Fibroblast of lung (primary cell): ENCODE measurements around the gene HID1. TPM values are rescaled to one million over a fixed set of nuclear protein-coding genes. Genes with fewer than 3 reads are reported as not detected.

Source experiments
- DNase-seq, 2 donors: peaks; one replicate each; pipeline versions ENCODE4 v3.0.0 to v3.0.0-alpha.2; 2010; ENCODE audit warnings: low read depth in 2 of 2
- H2AFZ ChIP-seq: 2 replicates; pipeline ENCODE4 v1.5.1; 2012; ENCODE audit warnings: low read length, control low read depth, inconsistent platforms
- H3K27ac ChIP-seq: 2 replicates; pipeline ENCODE4 v1.5.1; 2011; ENCODE audit warnings: low read length, control low read depth; ENCODE audit not compliant: insufficient read depth
- H3K27me3 ChIP-seq: 2 replicates; pipeline ENCODE4 v1.5.1; 2011; ENCODE audit warnings: mild to moderate bottlenecking, low read length; ENCODE audit not compliant: control insufficient read depth, insufficient read depth
- H3K36me3 ChIP-seq: 2 replicates; pipeline ENCODE4 v1.5.1; 2011; ENCODE audit warnings: low read length; ENCODE audit not compliant: control insufficient read depth, insufficient read depth
- H3K4me1 ChIP-seq: 2 replicates; pipeline ENCODE4 v1.5.1; 2011; ENCODE audit warnings: low read length; ENCODE audit not compliant: control insufficient read depth, insufficient read depth; ENCODE audit errors: extremely low read depth
- H3K4me2 ChIP-seq: 2 replicates; pipeline ENCODE4 v1.5.1; 2011; ENCODE audit warnings: low read length, control low read depth; ENCODE audit not compliant: insufficient read depth; ENCODE audit errors: extremely low read depth
- H3K4me3 ChIP-seq, 4 experiments: fragments of 200-600 bp in 1 of 4; sonication (generic) in 1 of 4; replicated peaks in 1 of 4; 2 replicates each; pipeline ENCODE4 v1.5.1; 2011 to 2016; ENCODE audit warnings: low read length in 4 of 4, low read depth in 3 of 4, mild to moderate bottlenecking in 3 of 4, control low read depth in 2 of 4, inconsistent platforms in 1 of 4, mixed read lengths in 1 of 4; ENCODE audit not compliant: insufficient read depth in 1 of 4; ENCODE audit errors: control extremely low read depth in 1 of 4
- H3K79me2 ChIP-seq: 2 replicates; pipeline ENCODE4 v1.5.1; 2012; ENCODE audit warnings: mild to moderate bottlenecking, low read length, inconsistent platforms; ENCODE audit not compliant: control insufficient read depth, insufficient read depth
- H3K9ac ChIP-seq: 2 replicates; pipeline ENCODE4 v1.5.1; 2011; ENCODE audit warnings: mild to moderate bottlenecking, low read length, control low read depth; ENCODE audit not compliant: insufficient read depth
- H3K9me3 ChIP-seq: 2 replicates; pipeline ENCODE4 v1.5.1; 2012; ENCODE audit warnings: low read depth, low read length; ENCODE audit not compliant: control insufficient read depth, insufficient read depth
- H4K20me1 ChIP-seq: 2 replicates; pipeline ENCODE4 v1.5.1; 2011; ENCODE audit warnings: low read length; ENCODE audit not compliant: control insufficient read depth, insufficient read depth; ENCODE audit errors: extremely low read depth
- EZH2 ChIP-seq: IDR thresholded peaks from 2 replicates; pipeline ENCODE4 v1.5.1; 2012; ENCODE audit warnings: low read length, control low read depth, mild to moderate bottlenecking; ENCODE audit errors: missing control alignments
- polyA plus RNA-seq, 2 donors: library from polyadenylated mRNA; depleted of rRNA in 1 of 2; stranded (reverse) in 1 of 2; unstranded in 1 of 2; fragments of >200 nt; gene quantifications; 2 replicates each; pipeline ENCODE4 v1.2.1, GENCODE V29; 2011 to 2012; ENCODE audit warnings: missing spikeins in 1 of 2
- total RNA-seq: library from RNA; depleted of rRNA; stranded (reverse); fragments of >200 nt; gene quantifications from 2 replicates; pipeline ENCODE4 v1.2.1, GENCODE V29; 2014
- TF ChIP-seq, protein P1 (sequence below), 2 donors: IDR thresholded peaks in 1 of 2; conservative IDR thresholded peaks in 1 of 2; 1 replicate in 1 of 2; 2 replicates in 1 of 2; pipeline ENCODE4 v1.5.1; 2011 to 2012; ENCODE audit warnings: low read length in 2 of 2, control low read depth in 1 of 2, inconsistent platforms in 1 of 2, low read depth in 1 of 2, mild to moderate bottlenecking in 1 of 2

Gene HID1
- total and polyA plus RNA-seq, 2 donors (not counting 1 experiment from before 2014, with no cell fraction given) = 0.17 to 0.23 TPM

DNA sequence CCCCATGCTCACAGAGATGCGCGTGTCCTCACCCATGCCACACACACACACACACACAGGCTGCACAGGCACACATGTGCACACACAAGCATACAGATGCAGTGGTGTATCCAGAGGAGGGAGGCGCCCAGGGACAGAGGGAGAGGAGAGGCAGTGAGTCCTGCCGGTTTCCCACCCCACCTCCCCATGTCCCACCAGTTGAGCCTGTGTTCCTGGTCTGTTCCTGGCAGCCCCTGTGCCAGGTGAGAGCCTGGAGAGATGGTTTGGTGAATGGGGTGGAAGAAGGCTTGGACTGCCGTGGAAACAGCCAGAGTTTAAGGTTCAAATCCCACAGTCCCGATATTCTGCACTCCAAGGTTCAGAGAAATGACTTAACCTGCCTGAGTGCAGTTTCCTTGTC is 68.9 kb downstream of the HID1 start:
- TF ChIP-seq EZH2 = no peak
- TF ChIP-seq, protein P1, sequence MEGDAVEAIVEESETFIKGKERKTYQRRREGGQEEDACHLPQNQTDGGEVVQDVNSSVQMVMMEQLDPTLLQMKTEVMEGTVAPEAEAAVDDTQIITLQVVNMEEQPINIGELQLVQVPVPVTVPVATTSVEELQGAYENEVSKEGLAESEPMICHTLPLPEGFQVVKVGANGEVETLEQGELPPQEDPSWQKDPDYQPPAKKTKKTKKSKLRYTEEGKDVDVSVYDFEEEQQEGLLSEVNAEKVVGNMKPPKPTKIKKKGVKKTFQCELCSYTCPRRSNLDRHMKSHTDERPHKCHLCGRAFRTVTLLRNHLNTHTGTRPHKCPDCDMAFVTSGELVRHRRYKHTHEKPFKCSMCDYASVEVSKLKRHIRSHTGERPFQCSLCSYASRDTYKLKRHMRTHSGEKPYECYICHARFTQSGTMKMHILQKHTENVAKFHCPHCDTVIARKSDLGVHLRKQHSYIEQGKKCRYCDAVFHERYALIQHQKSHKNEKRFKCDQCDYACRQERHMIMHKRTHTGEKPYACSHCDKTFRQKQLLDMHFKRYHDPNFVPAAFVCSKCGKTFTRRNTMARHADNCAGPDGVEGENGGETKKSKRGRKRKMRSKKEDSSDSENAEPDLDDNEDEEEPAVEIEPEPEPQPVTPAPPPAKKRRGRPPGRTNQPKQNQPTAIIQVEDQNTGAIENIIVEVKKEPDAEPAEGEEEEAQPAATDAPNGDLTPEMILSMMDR (conservative IDR thresholded peaks at IDR 0.05 in 1 of 2, IDR thresholded peaks at IDR 0.05 in 1 of 2; ENCODE audit: low read depth in 1 of 2, low read length in 2 of 2) = no peak
- Histone ChIP-seq H3K9ac (no peak overlapping the region), H3K36me3 (no peaks in the 10 kb centered on the region), H3K4me1 (no peaks in the 10 kb centered on the region), H3K27me3 (no peaks in the 10 kb centered on the region), H2AFZ (no peak overlapping the region), H3K9me3 (no peaks in the 10 kb centered on the region), H3K4me3 (no peak overlapping the region), H3K79me2 (no peaks in the 10 kb centered on the region), H4K20me1 (no peaks in the 10 kb centered on the region), H3K4me2 (no peak overlapping the region), H3K27ac (no peak overlapping the region)
- DNase-seq = no peak

DNA sequence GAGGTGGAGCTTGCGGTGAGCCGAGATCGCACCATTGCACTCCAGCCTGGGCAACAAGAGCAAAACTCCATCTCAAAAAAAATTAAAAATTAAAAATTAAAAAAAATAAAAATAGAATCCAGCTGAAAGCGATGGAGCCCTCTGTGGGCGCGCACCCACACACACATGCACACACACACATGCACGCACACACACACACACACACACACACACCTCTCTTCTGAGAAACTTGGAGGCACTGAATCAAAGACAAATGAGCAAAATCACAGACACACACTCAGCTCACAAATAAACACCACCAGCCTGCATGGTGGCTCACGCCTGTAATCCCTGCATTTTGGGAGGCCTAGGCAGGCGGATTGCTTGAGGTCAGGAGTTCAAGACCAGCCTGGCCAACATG is 69.5 kb downstream of the HID1 start:
- Histone ChIP-seq H3K36me3 (no peaks in the 10 kb centered on the region), H3K79me2 (no peaks in the 10 kb centered on the region), H3K27ac (no peak overlapping the region), H3K4me2 (no peak overlapping the region), H4K20me1 (no peaks in the 10 kb centered on the region), H3K27me3 (no peaks in the 10 kb centered on the region), H3K4me3 (no peak overlapping the region), H3K4me1 (no peaks in the 10 kb centered on the region), H2AFZ (no peak overlapping the region), H3K9ac (no peak overlapping the region), H3K9me3 (no peaks in the 10 kb centered on the region)
- DNase-seq = no peak
- TF ChIP-seq, protein P1 (conservative IDR thresholded peaks at IDR 0.05 in 1 of 2, IDR thresholded peaks at IDR 0.05 in 1 of 2; ENCODE audit: low read depth in 1 of 2, low read length in 2 of 2) = no peak
- no peak for TF ChIP-seq EZH2

DNA sequence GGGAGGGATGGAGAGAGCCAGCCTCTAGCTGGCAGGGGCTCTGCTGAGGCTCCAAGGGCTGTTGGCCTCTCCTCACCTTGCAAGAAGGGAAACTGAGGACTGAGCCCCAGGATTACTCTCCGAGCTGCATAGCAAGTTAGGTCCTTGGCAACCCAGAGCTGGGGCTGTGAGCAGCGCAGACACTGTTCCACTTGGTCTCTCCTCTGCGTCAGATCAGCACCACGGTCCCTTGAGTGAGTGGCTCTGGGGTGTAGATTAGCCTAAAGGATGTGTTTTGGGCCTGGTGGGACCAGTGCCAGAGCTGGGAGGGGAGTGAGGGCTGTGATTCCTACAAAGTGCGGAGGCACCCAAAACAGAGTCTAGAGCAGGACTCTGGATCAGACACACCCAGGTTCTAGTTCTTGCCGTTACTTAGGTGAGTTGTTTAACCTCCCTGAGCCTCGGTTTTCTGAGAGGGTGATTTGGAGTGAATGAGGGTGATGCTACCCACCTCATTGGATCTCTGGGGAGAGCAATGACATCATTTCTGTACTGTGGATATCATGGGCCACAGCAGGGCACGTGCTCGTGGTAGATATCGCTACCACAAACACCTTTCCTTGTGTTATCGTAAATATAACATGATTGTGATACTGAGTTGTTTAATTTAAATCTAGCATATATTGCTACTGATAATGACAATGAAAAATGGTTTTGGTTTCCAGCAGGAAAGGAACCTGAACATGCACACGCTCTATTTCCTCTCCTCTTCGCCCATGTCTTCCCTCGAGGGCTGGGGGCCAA is 71.0 kb downstream of the HID1 start:
- no peaks in the 10 kb centered on the region for H3K79me2 ChIP-seq
- H3K27me3 ChIP-seq = peaks cover 3% of the 10 kb centered on the region
- DNase-seq = no peak
- no peaks in the 10 kb centered on the region for H4K20me1 ChIP-seq
- no peaks in the 10 kb centered on the region for H3K9me3 ChIP-seq
- no peak overlapping the region for H3K9ac ChIP-seq
- H3K4me3 ChIP-seq = no peak overlapping the region
- TF ChIP-seq EZH2 = no peak
- TF ChIP-seq, protein P1 (conservative IDR thresholded peaks at IDR 0.05 in 1 of 2, IDR thresholded peaks at IDR 0.05 in 1 of 2; ENCODE audit: low read depth in 1 of 2, low read length in 2 of 2) = no peak
- no peak overlapping the region for H2AFZ ChIP-seq
- H3K4me2 ChIP-seq = no peak overlapping the region
- no peak overlapping the region for H3K27ac ChIP-seq
- H3K36me3 ChIP-seq = no peaks in the 10 kb centered on the region
- no peaks in the 10 kb centered on the region for H3K4me1 ChIP-seq

Other genes with a start within 250 kb of the HID1 start
- 0.26 and 0.66 TPM in 2 replicates for gene RAB37, start 235.5 kb downstream of the HID1 start, total RNA-seq
- 0.08 and 0.65 TPM in 2 replicates for gene RAB37, start 235.5 kb downstream of the HID1 start, polyA plus RNA-seq
- gene NHERF1, start 224.1 kb downstream of the HID1 start, total RNA-seq = 7.2 and 10.2 TPM in 2 replicates
- 13.9 and 29.7 TPM in 2 replicates for gene NHERF1, start 224.1 kb downstream of the HID1 start, polyA plus RNA-seq
- 29.0 and 39.6 TPM in 2 replicates for gene NAT9, start 196.4 kb downstream of the HID1 start, total RNA-seq
- 21.2 and 34.7 TPM in 2 replicates for gene NAT9, start 196.4 kb downstream of the HID1 start, polyA plus RNA-seq
- 0.26 and 0.50 TPM in 2 replicates for gene GRIN2C, start 112.9 kb downstream of the HID1 start, total RNA-seq
- 0.01 TPM in 2 replicates for gene GRIN2C, start 112.9 kb downstream of the HID1 start, polyA plus RNA-seq
- 49.1 and 71.0 TPM in 2 replicates for gene FDXR, start 99.8 kb downstream of the HID1 start, total RNA-seq
- gene FDXR, start 99.8 kb downstream of the HID1 start, polyA plus RNA-seq = 6.8 and 11.0 TPM in 2 replicates
- not detected in 2 replicates for gene FADS6, start 79.1 kb downstream of the HID1 start, total RNA-seq
- gene FADS6, start 79.1 kb downstream of the HID1 start, polyA plus RNA-seq = not detected in 2 replicates
- gene USH1G, start 49.5 kb downstream of the HID1 start, total RNA-seq = under 0.01 TPM in 1 of 2 replicates, not detected in the other
- gene USH1G, start 49.5 kb downstream of the HID1 start, polyA plus RNA-seq = not detected in 2 replicates
- not detected in 2 replicates for gene OTOP2, start 48.5 kb downstream of the HID1 start, total RNA-seq
- gene OTOP2, start 48.5 kb downstream of the HID1 start, polyA plus RNA-seq = not detected in 2 replicates
- gene OTOP3, start 36.9 kb downstream of the HID1 start, total RNA-seq = not detected in 2 replicates
- not detected in 2 replicates for gene OTOP3, start 36.9 kb downstream of the HID1 start, polyA plus RNA-seq
- gene CDR2L, start 14.9 kb upstream of the HID1 start, total RNA-seq = 6.7 and 12.2 TPM in 2 replicates
- 8.5 and 9.7 TPM in 2 replicates for gene CDR2L, start 14.9 kb upstream of the HID1 start, polyA plus RNA-seq
- gene MRPL58, start 39.9 kb upstream of the HID1 start, total RNA-seq = 26.5 and 35.2 TPM in 2 replicates
- 49.1 and 60.8 TPM in 2 replicates for gene MRPL58, start 39.9 kb upstream of the HID1 start, polyA plus RNA-seq
- gene ATP5PD, start 74.2 kb upstream of the HID1 start, total RNA-seq = 258 and 317 TPM in 2 replicates
- 442 and 521 TPM in 2 replicates for gene ATP5PD, start 74.2 kb upstream of the HID1 start, polyA plus RNA-seq
- 17.5 and 17.7 TPM in 2 replicates for gene KCTD2, start 74.5 kb upstream of the HID1 start, total RNA-seq
- gene KCTD2, start 74.5 kb upstream of the HID1 start, polyA plus RNA-seq = 29.5 and 35.8 TPM in 2 replicates
- 3.6 and 8.4 TPM in 2 replicates for gene SLC16A5, start 115.2 kb upstream of the HID1 start, total RNA-seq
- gene SLC16A5, start 115.2 kb upstream of the HID1 start, polyA plus RNA-seq = 1.5 and 2.4 TPM in 2 replicates
- 2.8 and 3.1 TPM in 2 replicates for gene ARMC7, start 137.2 kb upstream of the HID1 start, total RNA-seq
- 5.7 and 5.9 TPM in 2 replicates for gene ARMC7, start 137.2 kb upstream of the HID1 start, polyA plus RNA-seq
- gene NT5C, start 159.0 kb upstream of the HID1 start, total RNA-seq = 25.7 and 29.9 TPM in 2 replicates
- 18.6 and 21.6 TPM in 2 replicates for gene NT5C, start 159.0 kb upstream of the HID1 start, polyA plus RNA-seq
- 51.9 and 78.8 TPM in 2 replicates for gene JPT1, start 181.8 kb upstream of the HID1 start, total RNA-seq
- 142 and 271 TPM in 2 replicates for gene JPT1, start 181.8 kb upstream of the HID1 start, polyA plus RNA-seq
- 109 and 122 TPM in 2 replicates for gene SUMO2, start 210.2 kb upstream of the HID1 start, total RNA-seq
- 190 and 191 TPM in 2 replicates for gene SUMO2, start 210.2 kb upstream of the HID1 start, polyA plus RNA-seq
- 18.5 and 21.3 TPM in 2 replicates for gene NUP85, start 232.9 kb upstream of the HID1 start, total RNA-seq
- 29.6 and 49.1 TPM in 2 replicates for gene NUP85, start 232.9 kb upstream of the HID1 start, polyA plus RNA-seq